Cardiac fibroblast (primary cell): ENCODE data around the gene OSBPL3.

Experiments
- DNase-seq, 2 donors: peaks; one replicate each; pipeline versions ENCODE4 v3.0.0 to v3.0.0-alpha.2; 2010; ENCODE audit warnings: low read depth in 2 of 2
- H3K4me3 ChIP-seq, 2 donors: replicated peaks in 1 of 2; 1 replicate in 1 of 2; 2 replicates in 1 of 2; pipeline ENCODE4 v1.5.1; 2011; ENCODE audit warnings: low read depth in 2 of 2, low read length in 2 of 2, mild to moderate bottlenecking in 2 of 2, moderate library complexity in 1 of 2
- TF ChIP-seq, protein P1 (sequence below): IDR thresholded peaks from one replicate; pipeline ENCODE4 v1.5.1; 2011; ENCODE audit warnings: low read depth, mild to moderate bottlenecking, low read length, inconsistent platforms

The OSBPL3 gene

DNA sequence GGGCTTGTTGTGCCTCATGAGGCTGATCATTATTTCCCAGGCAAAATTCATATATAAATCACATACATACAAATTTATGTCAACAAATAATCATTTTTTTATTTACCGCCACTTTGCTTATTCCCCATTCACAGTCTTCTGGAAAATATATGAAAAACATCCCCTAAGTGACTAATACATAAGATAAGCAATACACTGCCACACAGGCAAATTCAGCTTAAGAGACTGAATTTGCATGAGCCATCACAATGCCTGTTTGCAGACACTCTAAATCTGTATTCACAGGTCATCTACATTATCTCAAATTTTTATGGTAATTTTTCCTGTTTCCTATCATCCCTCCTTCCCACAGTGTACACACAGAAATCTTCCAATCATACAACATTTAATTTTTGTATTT lies 13.2 kb downstream of the OSBPL3 start:
- TF ChIP-seq, protein P1, sequence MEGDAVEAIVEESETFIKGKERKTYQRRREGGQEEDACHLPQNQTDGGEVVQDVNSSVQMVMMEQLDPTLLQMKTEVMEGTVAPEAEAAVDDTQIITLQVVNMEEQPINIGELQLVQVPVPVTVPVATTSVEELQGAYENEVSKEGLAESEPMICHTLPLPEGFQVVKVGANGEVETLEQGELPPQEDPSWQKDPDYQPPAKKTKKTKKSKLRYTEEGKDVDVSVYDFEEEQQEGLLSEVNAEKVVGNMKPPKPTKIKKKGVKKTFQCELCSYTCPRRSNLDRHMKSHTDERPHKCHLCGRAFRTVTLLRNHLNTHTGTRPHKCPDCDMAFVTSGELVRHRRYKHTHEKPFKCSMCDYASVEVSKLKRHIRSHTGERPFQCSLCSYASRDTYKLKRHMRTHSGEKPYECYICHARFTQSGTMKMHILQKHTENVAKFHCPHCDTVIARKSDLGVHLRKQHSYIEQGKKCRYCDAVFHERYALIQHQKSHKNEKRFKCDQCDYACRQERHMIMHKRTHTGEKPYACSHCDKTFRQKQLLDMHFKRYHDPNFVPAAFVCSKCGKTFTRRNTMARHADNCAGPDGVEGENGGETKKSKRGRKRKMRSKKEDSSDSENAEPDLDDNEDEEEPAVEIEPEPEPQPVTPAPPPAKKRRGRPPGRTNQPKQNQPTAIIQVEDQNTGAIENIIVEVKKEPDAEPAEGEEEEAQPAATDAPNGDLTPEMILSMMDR, result no peak
- DNase-seq, result peak in 1 of 2 donors; percentile 49
- no peak overlapping the region for H3K4me3 ChIP-seq

DNA sequence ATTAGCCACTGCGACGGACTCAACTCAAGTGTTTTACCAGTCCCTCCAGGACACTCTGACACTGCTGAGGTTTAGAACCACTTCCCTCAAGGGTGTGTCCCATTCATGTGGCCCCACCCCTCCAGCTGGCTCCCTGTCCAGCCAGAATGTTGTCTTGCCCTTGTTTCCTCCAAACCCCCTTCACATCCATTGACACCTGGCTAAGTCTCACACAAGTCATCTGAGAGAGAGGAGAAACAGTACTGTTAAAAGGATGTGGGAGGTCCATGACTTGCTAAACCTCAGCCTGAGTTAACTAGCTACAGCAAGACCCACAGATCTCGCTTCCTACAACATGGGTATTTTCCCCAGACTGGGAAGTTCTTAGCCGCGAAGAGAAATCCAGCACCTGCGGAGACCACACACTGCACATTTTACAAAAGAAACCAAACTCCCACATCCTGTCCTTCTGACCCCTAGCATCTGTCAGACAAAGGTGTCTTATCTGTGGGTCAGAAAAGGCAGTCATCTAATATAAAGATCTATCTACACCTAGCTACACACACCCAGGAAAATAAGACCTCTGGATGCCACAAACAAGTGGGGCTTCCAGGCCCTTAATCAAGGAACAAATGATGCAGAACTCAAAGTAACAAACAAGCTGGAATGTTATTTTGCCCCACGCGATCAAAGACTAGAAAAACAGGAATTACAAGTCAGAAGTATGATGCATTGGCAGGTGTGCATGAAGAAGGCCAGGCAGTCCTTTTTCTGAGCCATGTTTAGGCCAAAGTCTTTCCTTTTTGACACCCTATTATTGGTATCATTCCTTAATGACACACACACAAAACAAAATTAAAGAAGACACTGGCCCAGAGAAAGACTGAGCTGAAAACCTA lies 13.9 kb downstream of the OSBPL3 start:
- TF ChIP-seq, protein P1, result no peak
- DNase-seq, result no peak
- H3K4me3 ChIP-seq, result no peak overlapping the region

DNA sequence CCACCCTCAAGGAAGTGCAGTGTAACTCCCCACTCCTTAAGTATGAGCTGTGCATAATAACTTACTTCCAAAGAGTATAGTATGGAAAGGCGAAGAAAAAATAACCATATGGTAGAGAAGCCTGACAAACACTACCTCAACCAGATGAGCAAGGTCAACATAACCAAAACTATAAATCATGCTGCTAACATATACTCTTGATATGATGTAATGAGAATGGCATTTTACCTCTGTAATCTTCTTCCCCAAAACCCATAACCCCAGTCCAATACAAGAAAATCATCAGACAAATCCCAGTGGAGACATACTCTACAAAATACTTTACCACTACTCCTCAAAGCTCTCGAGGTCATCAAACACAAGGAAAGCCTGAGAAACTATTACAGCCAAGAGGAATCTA lies 15.8 kb downstream of the OSBPL3 start:
- no peak overlapping the region for H3K4me3 ChIP-seq
- DNase-seq, result no peak
- TF ChIP-seq, protein P1, result no peak

DNA sequence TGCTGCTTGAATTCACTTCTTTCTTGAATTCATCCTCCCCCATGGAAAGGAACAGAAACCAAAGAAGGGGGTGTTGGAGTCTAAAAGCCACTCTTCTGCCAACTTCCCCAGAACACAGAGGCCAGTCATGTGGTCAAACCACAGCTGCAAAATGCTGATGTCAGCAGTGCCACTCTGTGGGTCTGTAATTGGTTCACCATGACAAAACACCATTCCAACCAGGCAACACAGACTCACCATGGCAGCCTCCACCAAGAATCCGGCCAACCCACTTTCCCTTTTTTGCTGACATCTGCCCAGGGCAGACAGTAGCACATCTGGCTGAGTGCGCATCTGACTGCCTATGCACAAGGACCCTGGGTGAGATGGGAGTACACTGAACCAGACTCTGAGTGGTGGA lies 16.8 kb downstream of the OSBPL3 start:
- DNase-seq, result peak; percentile 38 to 67
- no peak overlapping the region for H3K4me3 ChIP-seq
- TF ChIP-seq, protein P1, result no peak

DNA sequence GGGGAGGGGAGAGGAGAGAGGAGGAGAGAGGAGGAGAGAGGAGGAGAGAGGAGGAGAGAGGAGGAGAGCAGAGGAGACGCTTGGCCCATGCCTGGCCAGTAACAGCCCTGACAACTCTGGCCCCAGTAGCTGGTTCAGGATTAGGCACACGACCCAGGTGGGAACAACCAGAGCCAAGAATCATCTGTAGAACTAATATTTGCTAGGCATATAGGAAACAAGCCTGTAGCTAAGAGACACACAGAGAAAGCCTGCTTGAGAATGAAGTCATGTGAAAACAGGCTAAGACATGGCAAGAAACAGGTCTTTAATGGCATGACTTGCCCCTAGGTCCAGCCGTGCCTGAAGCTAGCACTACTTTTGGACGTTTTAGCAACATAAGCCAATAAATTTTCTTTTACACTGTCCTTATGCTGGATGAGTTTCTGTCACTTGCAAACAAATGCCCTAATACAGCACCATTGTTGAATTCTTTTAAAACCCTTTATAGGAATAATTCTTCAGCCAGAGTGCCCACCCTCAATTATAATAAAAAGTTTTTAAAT lies 17.5 kb downstream of the OSBPL3 start:
- TF ChIP-seq, protein P1, result no peak
- H3K4me3 ChIP-seq, result no peak overlapping the region

DNA sequence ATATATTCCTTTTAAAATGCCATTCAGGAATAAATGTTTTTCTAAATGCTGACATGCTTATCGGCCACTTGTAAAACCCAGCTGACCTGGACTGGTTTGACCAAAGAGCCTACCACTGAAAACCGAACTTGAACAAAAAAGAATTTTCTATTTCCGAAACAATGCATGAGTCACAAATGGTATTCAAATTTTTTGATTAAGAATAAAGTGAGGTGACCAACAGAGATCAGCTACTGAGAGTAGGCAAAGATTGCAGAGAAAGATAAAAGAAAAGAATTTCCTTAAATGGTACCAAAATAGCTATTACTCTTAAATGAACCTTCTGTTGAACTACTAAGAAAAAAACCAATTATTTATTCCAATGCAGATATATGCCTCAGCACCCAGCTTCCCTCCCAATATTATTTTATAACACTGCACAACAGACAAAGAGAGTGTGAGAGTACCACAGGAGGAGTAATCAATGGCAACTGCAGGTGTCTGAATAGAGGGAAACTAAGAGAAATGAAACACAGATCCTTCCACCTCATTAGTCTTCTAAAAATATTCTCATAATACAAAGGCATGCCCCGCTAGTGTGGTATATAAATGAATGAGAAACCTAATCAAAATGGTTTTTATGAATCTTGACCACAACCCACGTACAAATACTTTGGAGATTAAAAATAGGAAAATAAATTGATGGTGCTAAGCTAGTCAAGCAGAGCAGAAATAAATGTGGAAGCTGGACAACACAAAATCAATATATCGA lies 20.1 kb downstream of the OSBPL3 start:
- DNase-seq, result no peak
- TF ChIP-seq, protein P1, result no peak
- no peak overlapping the region for H3K4me3 ChIP-seq

More for the DNA sequence above, 17.5 kb downstream of the OSBPL3 start:
- DNase-seq, result no peak
